Activated CD8-positive, alpha-beta T cell treated with anti-CD3 and anti-CD28 coated beads, Interleukin-2, amount 10 ng/mL, durations not matched to agents 7 days and 5 days (primary cell): Measurements from ENCODE around the gene SMAP1. TPM values are rescaled to one million over a fixed set of nuclear protein-coding genes. Genes with fewer than 3 reads are reported as not detected.

Source experiments
- ATAC-seq: fragments of 150-1000 bp; cut with Tn5 transposase; one replicate; pipeline ENCODE4 v1.10.0; 2021; ENCODE audit warnings: moderate library complexity
- CTCF ChIA-PET: fragments of 350-600 bp; sonication (Branson Sonifier 250); formaldehyde crosslinking; loops from one replicate; lab custom pipeline; 2021; ENCODE audit warnings: antibody characterized with exemption; lab: Charles Lee
- POLR2A ChIA-PET: fragments of 350-600 bp; sonication (Branson Sonifier 250); formaldehyde crosslinking; loops from one replicate; lab custom pipeline; 2021; ENCODE audit warnings: antibody characterized with exemption; lab: Charles Lee
- DNase-seq: peaks from one replicate; pipeline ENCODE4 v3.0.0-alpha.2; 2020
- H3K27ac Mint-ChIP-seq: one replicate; pipeline ENCODE4 v1.8.0; 2021; ENCODE audit warnings: mild to moderate bottlenecking, mixed read lengths
- H3K27me3 Mint-ChIP-seq: one replicate; pipeline ENCODE4 v1.8.0; 2021; ENCODE audit warnings: low read depth, mixed read lengths
- H3K36me3 Mint-ChIP-seq: one replicate; pipeline ENCODE4 v1.8.0; 2021; ENCODE audit warnings: low read depth, mixed read lengths
- H3K4me1 Mint-ChIP-seq: one replicate; pipeline ENCODE4 v1.8.0; 2021; ENCODE audit warnings: low read depth, mixed read lengths
- H3K4me3 Mint-ChIP-seq: one replicate; pipeline ENCODE4 v1.8.0; 2021; ENCODE audit warnings: mild to moderate bottlenecking, mixed read lengths
- H3K9me3 Mint-ChIP-seq: one replicate; pipeline ENCODE4 v1.8.0; 2022; ENCODE audit warnings: mixed read lengths; ENCODE audit not compliant: insufficient read depth
- total RNA-seq, 2 experiments: library from RNA; stranded (reverse); gene quantifications; one replicate each; pipeline ENCODE4 v1.2.3, GENCODE V29; 2021

Gene SMAP1
- total RNA-seq, 2 experiments from 2014 or later, result 36.3 to 38.7 TPM

- ChIA-PET CTCF (interaction anchor here (1.3 kb wide), 1 partner anchor 19 kb away, joined by 3 read pairs; no protein-coding TSS in a partner anchor), POLR2A (no interaction called here)
- Mint-ChIP-seq H3K4me3 (no peak overlapping the region), H3K36me3 (no peaks in the 10 kb centered on the region), H3K9me3 (no peaks in the 10 kb centered on the region), H3K4me1 (no peaks in the 10 kb centered on the region), H3K27me3 (peaks cover 12% of the 10 kb centered on the region), H3K27ac (no peak overlapping the region)
- no peak for ATAC-seq
- DNase-seq, result no peak
These were observed 238.1 kb downstream of the SMAP1 start for GRCh38 chr6:70905742-70906141.

Other genes with a start within 250 kb of the SMAP1 start
- gene SDHAF4, start 101.0 kb upstream of the SMAP1 start, total RNA-seq, result 1 to 10 TPM; 7.7 to 9.5 TPM